ENCODE data around the gene FSTL5.

Gene FSTL5

GRCh38 chr4:161948026-161948770 is 215.6 kb downstream of the FSTL5 start:
- no peak for TF ChIP-seq CTCF (IDR thresholded peaks at IDR 0.05; ENCODE audit: extremely low read depth, missing control alignments)

GRCh38 chr4:161937596-161937995 is 226.2 kb downstream of the FSTL5 start:
- TF ChIP-seq CTCF (IDR thresholded peaks at IDR 0.05; ENCODE audit: extremely low read depth, missing control alignments): no peak
- DNase-seq (ENCODE audit: low spot score): no peak

More at GRCh38 chr4:161948026-161948770, 215.6 kb downstream of the FSTL5 start:
- no peak for DNase-seq (ENCODE audit: low spot score)

- no peak for TF ChIP-seq CTCF (IDR thresholded peaks at IDR 0.05; ENCODE audit: extremely low read depth, missing control alignments)
- no peak for DNase-seq (ENCODE audit: low spot score)
Observed at GRCh38 chr4:161936625-161937550, 226.9 kb downstream of the FSTL5 start.

GRCh38 chr4:161931089-161931488 is 232.7 kb downstream of the FSTL5 start:
- no peak for TF ChIP-seq CTCF (IDR thresholded peaks at IDR 0.05; ENCODE audit: extremely low read depth, missing control alignments)
- no peak for DNase-seq (ENCODE audit: low spot score)

GRCh38 chr4:161929956-161930355 is 233.8 kb downstream of the FSTL5 start:
- TF ChIP-seq CTCF (IDR thresholded peaks at IDR 0.05; ENCODE audit: extremely low read depth, missing control alignments): no peak
- no peak for DNase-seq (ENCODE audit: low spot score)

GRCh38 chr4:161926033-161926828 is 237.6 kb downstream of the FSTL5 start:
- TF ChIP-seq CTCF (IDR thresholded peaks at IDR 0.05; ENCODE audit: extremely low read depth, missing control alignments): no peak
- DNase-seq (ENCODE audit: low spot score): no peak

Measured in GM20000 (cell line).